Muscle layer of duodenum (tissue), 2 donors: ENCODE measurements around the gene ZNF541.

ENCODE experiments used
- H3K27ac ChIP-seq: one replicate; pipeline ENCODE4 v1.7.0; 2013; ENCODE audit warnings: mild to moderate bottlenecking, low read length
- H3K27me3 ChIP-seq: one replicate; pipeline ENCODE4 v1.7.0; 2013; ENCODE audit warnings: low read depth, mild to moderate bottlenecking, control low read depth, low read length
- H3K36me3 ChIP-seq, 2 donors: one replicate each; pipeline ENCODE4 v1.7.0; 2013; ENCODE audit warnings: low read length in 2 of 2, control low read depth in 1 of 2, mild to moderate bottlenecking in 1 of 2; ENCODE audit not compliant: insufficient read depth in 2 of 2, control insufficient read depth in 1 of 2
- H3K4me1 ChIP-seq, 2 donors: one replicate each; pipeline ENCODE4 v1.7.0; 2013; ENCODE audit warnings: low read length in 2 of 2, mild to moderate bottlenecking in 2 of 2, control low read depth in 1 of 2, moderate library complexity in 1 of 2; ENCODE audit not compliant: insufficient read depth in 2 of 2, control insufficient read depth in 1 of 2
- H3K4me3 ChIP-seq, 2 donors: one replicate each; pipeline ENCODE4 v1.7.0; 2013; ENCODE audit warnings: low read length in 2 of 2, low read depth in 1 of 2, mild to moderate bottlenecking in 1 of 2
- H3K9me3 ChIP-seq, 2 donors: one replicate each; pipeline ENCODE4 v1.7.0; 2013; ENCODE audit warnings: low read length in 2 of 2, control low read depth in 1 of 2, mild to moderate bottlenecking in 1 of 2; ENCODE audit not compliant: control insufficient read depth in 1 of 2
- donor health status: healthy.

ZNF541 gene

GRCh38 chr19:47539747-47540311, 33.1 kb downstream of the ZNF541 start:
- Histone ChIP-seq H3K9me3 (no peaks in the 10 kb centered on the region), H3K27me3 (peaks cover 4% of the 10 kb centered on the region), H3K27ac (no peak overlapping the region), H3K36me3 (no peaks in the 10 kb centered on the region), H3K4me1 (peaks cover 0 to 8% of the 10 kb centered on the region in 2 donors), H3K4me3 (no peak overlapping the region)

GRCh38 chr19:47538812-47539211, 34.1 kb downstream of the ZNF541 start:
- Histone ChIP-seq H3K4me3 (no peak overlapping the region), H3K9me3 (no peaks in the 10 kb centered on the region), H3K4me1 (peaks cover 0 to 8% of the 10 kb centered on the region in 2 donors), H3K27ac (no peak overlapping the region), H3K36me3 (no peaks in the 10 kb centered on the region), H3K27me3 (no peaks in the 10 kb centered on the region)

GRCh38 chr19:47537493-47537892, 35.5 kb downstream of the ZNF541 start:
- Histone ChIP-seq H3K4me3 (no peak overlapping the region), H3K27ac (no peak overlapping the region), H3K4me1 (peaks cover 0 to 8% of the 10 kb centered on the region in 2 donors), H3K9me3 (no peaks in the 10 kb centered on the region), H3K36me3 (no peaks in the 10 kb centered on the region), H3K27me3 (no peaks in the 10 kb centered on the region)

- Histone ChIP-seq H3K27ac (no peak overlapping the region), H3K4me1 (no peaks in the 10 kb centered on the region), H3K36me3 (no peaks in the 10 kb centered on the region), H3K9me3 (no peaks in the 10 kb centered on the region), H3K27me3 (no peaks in the 10 kb centered on the region), H3K4me3 (no peak overlapping the region)
Observed at GRCh38 chr19:47534628-47535027, 38.3 kb downstream of the ZNF541 start.

GRCh38 chr19:47531640-47532387, 41.1 kb downstream of the ZNF541 start:
- Histone ChIP-seq H3K27ac (no peak overlapping the region), H3K27me3 (no peaks in the 10 kb centered on the region), H3K9me3 (no peaks in the 10 kb centered on the region), H3K36me3 (no peaks in the 10 kb centered on the region), H3K4me3 (no peak overlapping the region), H3K4me1 (no peaks in the 10 kb centered on the region)

GRCh38 chr19:47529018-47529742, 43.8 kb downstream of the ZNF541 start:
- no peak overlapping the region for H3K4me3 ChIP-seq
- H3K27ac ChIP-seq, result no peak overlapping the region
- H3K4me1 ChIP-seq, result no peaks in the 10 kb centered on the region
- H3K27me3 ChIP-seq, result no peaks in the 10 kb centered on the region
- H3K36me3 ChIP-seq, result no peaks in the 10 kb centered on the region
- H3K9me3 ChIP-seq, result no peaks in the 10 kb centered on the region

GRCh38 chr19:47526798-47527197, 46.1 kb downstream of the ZNF541 start:
- Histone ChIP-seq H3K27me3 (no peaks in the 10 kb centered on the region), H3K4me1 (peaks cover 3 to 4% of the 10 kb centered on the region in 2 donors), H3K4me3 (no peak overlapping the region), H3K27ac (no peak overlapping the region), H3K9me3 (no peaks in the 10 kb centered on the region), H3K36me3 (no peaks in the 10 kb centered on the region)

- no peaks in the 10 kb centered on the region for H3K36me3 ChIP-seq
- H3K4me3 ChIP-seq, result no peak overlapping the region
- no peaks in the 10 kb centered on the region for H3K27me3 ChIP-seq
- H3K27ac ChIP-seq, result no peak overlapping the region
- H3K9me3 ChIP-seq, result no peaks in the 10 kb centered on the region
- peaks cover 3 to 6% of the 10 kb centered on the region in 2 donors for H3K4me1 ChIP-seq
Observed at GRCh38 chr19:47523473-47523872, 49.5 kb downstream of the ZNF541 start.
